LoVo (cell line): ENCODE results near the gene ICAM1.

Experiments used
- DNase-seq: peaks from one replicate; pipeline ENCODE4 v3.0.0-alpha.2; 2016; ENCODE audit warnings: low spot score

The ICAM1 gene

GRCh38 chr19:10293637-10294367 is 22.9 kb downstream of the ICAM1 start:
- DNase-seq: no peak

- DNase-seq: no peak
Observed at GRCh38 chr19:10294368-10294697, 23.4 kb downstream of the ICAM1 start.

GRCh38 chr19:10295305-10295846 is 24.5 kb downstream of the ICAM1 start:
- DNase-seq: no peak

DNA sequence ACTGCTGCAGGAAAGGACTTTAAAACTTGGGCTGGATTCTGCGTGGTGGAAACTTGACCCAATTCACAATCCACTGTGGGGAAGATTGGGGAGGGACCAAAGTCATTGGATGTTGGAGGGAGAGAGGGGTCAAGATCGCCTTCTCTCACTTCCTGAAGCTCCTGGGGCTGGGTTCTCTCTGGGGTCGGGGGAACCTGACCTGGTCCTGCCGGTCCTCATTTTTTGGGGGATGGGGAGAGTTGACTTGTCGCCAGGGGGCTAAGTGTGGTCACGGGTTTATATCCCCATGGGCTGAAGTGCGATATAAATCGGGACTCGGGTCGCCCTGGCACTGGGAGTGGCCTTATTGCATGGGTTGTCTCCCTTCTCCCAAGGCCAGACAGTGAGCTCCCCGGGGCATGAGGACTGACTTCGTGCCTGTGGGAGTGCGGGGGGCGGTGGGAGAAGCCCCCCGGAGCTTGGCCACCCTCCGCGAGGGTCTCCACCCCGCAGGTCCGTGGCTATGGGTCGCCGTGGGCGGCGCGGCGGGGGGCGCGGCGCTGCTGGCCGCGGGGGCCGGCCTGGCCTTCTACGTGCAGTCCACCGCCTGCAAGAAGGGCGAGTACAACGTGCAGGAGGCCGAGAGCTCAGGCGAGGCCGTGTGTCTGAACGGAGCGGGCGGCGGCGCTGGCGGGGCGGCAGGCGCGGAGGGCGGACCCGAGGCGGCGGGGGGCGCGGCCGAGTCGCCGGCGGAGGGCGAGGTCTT is 25.1 kb downstream of the ICAM1 start:
- DNase-seq: no peak

- DNase-seq: no peak
Observed at GRCh38 chr19:10299545-10300458, 28.9 kb downstream of the ICAM1 start.

DNA sequence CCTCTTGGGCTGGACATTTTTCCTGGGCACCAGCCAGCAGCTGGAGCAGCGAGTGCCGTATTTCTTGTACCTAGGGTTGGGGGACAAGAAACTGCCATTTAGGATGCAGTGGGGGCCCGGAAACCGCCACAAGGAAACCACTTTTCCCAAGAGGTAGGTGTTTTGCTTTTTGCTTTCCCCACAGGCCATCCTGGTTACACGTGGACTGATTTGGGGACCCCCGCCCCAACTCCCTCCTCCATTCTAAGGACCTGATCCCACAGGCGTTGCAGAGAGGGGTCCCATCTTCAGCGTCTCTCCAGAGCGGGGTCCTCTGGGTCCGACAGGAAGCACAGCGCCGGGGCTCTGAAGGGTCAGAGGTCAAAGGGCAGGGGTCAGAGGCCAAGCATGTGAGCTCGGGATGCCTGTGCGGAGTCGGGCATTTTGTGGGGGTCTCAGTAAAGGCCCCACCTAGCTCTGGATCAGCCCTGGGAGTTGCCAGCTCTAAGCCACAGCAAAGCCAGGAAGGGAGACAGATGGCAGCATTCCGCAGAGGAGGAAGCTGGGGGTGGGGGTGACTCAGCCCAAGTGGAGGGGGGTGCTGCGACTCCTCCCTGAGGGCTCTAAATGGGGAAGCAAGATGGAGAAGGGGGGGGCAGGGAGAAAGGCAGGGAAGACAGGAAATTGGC is 34.4 kb downstream of the ICAM1 start:
- no peak for DNase-seq

GRCh38 chr19:10306327-10306726 is 35.4 kb downstream of the ICAM1 start:
- no peak for DNase-seq

- no peak for DNase-seq
Observed at GRCh38 chr19:10309423-10309822, 38.5 kb downstream of the ICAM1 start, which contains the start of gene ZGLP1. TSS of gene ZGLP1 (minus strand) at chr19:10309815.

- peak; percentile 88 for DNase-seq
Observed at GRCh38 chr19:10315335-10316214, 44.7 kb downstream of the ICAM1 start, which contains the start of gene FDX2. TSS of gene FDX2 (minus strand) at chr19:10316015. CDS start at chr19:10315996, 19 bp downstream.

DNA sequence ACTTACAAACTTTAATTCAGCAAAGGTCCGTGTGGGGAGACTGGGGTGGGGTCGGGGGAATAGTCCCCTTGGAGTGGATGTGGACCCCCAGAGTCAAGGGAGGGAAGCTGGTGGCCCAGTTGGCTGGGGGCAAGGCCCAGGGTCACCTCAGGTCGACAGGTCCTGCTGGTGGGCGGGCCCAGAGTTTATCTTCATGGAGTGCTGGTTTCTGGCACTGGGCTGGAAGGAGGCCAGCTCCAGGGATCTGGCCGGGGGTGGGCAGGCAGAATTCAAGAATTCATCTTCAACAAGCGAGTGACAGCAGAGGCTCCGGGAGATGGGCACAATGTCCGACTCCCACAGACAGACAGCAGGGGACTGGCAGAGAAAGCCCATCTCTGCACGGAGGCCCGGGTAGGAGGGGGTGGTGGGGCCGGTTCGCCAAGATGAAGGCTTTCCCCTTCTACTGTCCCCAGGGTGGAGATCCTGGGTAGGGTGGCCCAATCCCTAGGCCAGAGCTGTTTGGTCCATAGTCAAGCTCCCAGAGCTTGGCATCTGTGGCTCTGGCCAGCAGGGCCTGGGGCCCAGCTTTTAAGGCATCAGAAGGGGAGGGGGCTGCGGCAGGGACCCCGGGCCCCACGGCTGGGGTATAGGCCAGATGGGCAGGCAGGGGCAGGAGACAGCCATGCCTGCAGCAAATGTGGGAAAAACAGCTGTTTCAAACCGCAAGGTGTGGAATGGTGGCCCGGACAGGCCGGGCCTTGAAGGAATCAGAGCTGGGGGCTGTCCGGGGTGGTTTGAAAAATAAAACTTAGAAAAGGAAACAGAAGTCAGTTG is 45.5 kb downstream of the ICAM1 start:
- DNase-seq: no peak

GRCh38 chr19:10317045-10317856 is 46.3 kb downstream of the ICAM1 start:
- no peak for DNase-seq

DNA sequence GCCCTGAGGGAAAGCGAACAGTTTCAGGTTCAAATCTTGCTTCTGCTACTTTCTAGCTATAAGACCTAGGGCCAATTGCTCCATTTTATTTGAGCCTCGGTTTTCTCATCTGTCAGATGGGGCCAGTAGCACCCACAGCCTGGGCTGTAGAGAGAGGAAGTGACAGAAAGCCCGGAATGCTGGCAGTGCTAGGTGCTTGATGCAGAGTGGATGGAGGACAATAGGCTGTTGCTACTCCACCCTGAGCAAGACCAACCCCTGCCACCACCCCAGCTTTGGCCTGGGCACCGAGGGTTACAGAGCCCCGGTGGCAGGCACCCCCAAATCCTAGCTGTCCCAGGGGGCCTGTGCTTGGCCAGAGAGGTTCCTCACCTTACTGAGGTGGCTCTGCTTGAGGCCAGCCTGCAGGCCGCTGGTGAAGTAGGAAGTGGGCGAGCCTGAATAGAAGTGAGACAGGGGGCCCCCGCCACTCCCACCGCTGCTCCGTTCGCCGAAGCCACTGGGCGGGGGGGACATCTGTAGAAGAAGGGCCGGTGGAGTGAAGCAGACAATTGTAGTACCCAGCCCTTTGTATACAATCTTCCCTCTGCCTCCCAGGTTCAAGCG is 47.0 kb downstream of the ICAM1 start:
- no peak for DNase-seq

GRCh38 chr19:10318807-10319682 is 48.1 kb downstream of the ICAM1 start:
- DNase-seq: no peak

GRCh38 chr19:10320602-10321416 is 49.9 kb downstream of the ICAM1 start:
- DNase-seq: no peak

GRCh38 chr19:10321417-10321797 is 50.5 kb downstream of the ICAM1 start:
- DNase-seq: no peak
